Stimulated activated memory B cell treated with anti-CD40 and anti-IgM and Interleukin-4, amounts not matched to agents 10 μg/mL and 1 μg/mL and 100 μg/mL, for 72 hours (primary cell): ENCODE measurements around the gene TSPAN16.

Experiments used
- ATAC-seq: fragments of 150-1000 bp; cut with Tn5 transposase; 2 replicates; pipeline ENCODE4 v1.10.0; 2021
- H3K27ac Mint-ChIP-seq: one replicate; pipeline ENCODE4 v1.8.0; 2022; ENCODE audit warnings: mild to moderate bottlenecking, mixed read lengths
- H3K27me3 Mint-ChIP-seq: one replicate; pipeline ENCODE4 v1.8.0; 2022; ENCODE audit warnings: mixed read lengths
- H3K36me3 Mint-ChIP-seq: one replicate; pipeline ENCODE4 v1.8.0; 2022; ENCODE audit warnings: mixed read lengths
- H3K4me1 Mint-ChIP-seq: one replicate; pipeline ENCODE4 v1.8.0; 2022; ENCODE audit warnings: mixed read lengths
- H3K4me3 Mint-ChIP-seq: one replicate; pipeline ENCODE4 v1.8.0; 2022; ENCODE audit warnings: mild to moderate bottlenecking, moderate library complexity, mixed read lengths
- H3K9me3 Mint-ChIP-seq: one replicate; pipeline ENCODE4 v1.8.0; 2022; ENCODE audit warnings: mixed read lengths

The TSPAN16 gene

GRCh38 chr19:11361771-11362731 lies 66.1 kb downstream of the TSPAN16 start:
- Mint-ChIP-seq H3K27me3 (peaks cover 14% of the 10 kb centered on the region), H3K4me3 (no peak overlapping the region), H3K4me1 (no peaks in the 10 kb centered on the region), H3K27ac (no peak overlapping the region), H3K9me3 (no peaks in the 10 kb centered on the region), H3K36me3 (peaks cover 17% of the 10 kb centered on the region)
- no peak for ATAC-seq

DNA sequence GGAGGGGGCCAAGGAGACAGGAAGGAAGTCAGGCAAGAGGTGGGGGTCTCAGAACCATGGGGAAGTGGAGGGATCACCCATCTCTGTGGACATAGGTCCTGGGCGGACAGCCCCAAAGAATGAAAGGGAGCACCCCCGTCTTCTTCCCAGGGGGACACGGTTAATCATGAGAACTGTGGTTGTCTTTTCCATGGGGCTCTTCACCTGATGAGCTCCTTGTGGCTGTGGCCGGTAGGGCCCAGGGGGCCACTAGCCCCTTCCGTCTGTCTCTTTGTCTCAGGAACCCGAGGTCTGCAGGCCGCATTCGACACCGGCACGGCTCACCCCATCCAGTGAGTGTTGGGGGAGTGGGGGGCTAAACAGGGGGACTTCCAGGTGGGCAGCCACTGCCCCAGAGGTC lies 67.9 kb downstream of the TSPAN16 start:
- H3K4me3 Mint-ChIP-seq, result no peak overlapping the region
- H3K27ac Mint-ChIP-seq, result no peak overlapping the region
- H3K36me3 Mint-ChIP-seq, result peaks cover 32% of the 10 kb centered on the region
- H3K9me3 Mint-ChIP-seq, result no peaks in the 10 kb centered on the region
- H3K4me1 Mint-ChIP-seq, result no peaks in the 10 kb centered on the region
- no peak for ATAC-seq
- H3K27me3 Mint-ChIP-seq, result peaks cover 2% of the 10 kb centered on the region

GRCh38 chr19:11364296-11364904 lies 68.4 kb downstream of the TSPAN16 start:
- Mint-ChIP-seq H3K36me3 (peaks cover 38% of the 10 kb centered on the region), H3K4me3 (no peak overlapping the region), H3K27me3 (no peaks in the 10 kb centered on the region), H3K27ac (no peak overlapping the region), H3K9me3 (no peaks in the 10 kb centered on the region), H3K4me1 (no peaks in the 10 kb centered on the region)
- ATAC-seq, result peak; percentile 57

- Mint-ChIP-seq H3K27ac (no peak overlapping the region), H3K4me1 (no peaks in the 10 kb centered on the region), H3K9me3 (no peaks in the 10 kb centered on the region), H3K4me3 (no peak overlapping the region), H3K36me3 (peaks cover 42% of the 10 kb centered on the region), H3K27me3 (no peaks in the 10 kb centered on the region)
- ATAC-seq, result no peak
These were observed 69.0 kb downstream of the TSPAN16 start for GRCh38 chr19:11364935-11365334.
